ENCODE data around the gene ARHGEF33.

- TF ChIP-seq BCL11A (IDR thresholded peaks at IDR 0.05; ENCODE audit: low read depth in 2 of 2, low read length in 2 of 2) (no peak), CTCF (IDR thresholded peaks at IDR 0.05; ENCODE audit: control extremely low read depth in 1 of 3, insufficient read depth in 1 of 3, low read depth in 1 of 3, low read length in 3 of 3) (no peak), ZNF274 (IDR thresholded peaks at IDR 0.05; ENCODE audit: borderline replicate concordance, extremely low read depth, low read length) (no peak), POLR2AphosphoS5 (IDR thresholded peaks at IDR 0.05; ENCODE audit: low read depth, low read length) (no peak), TBP (IDR thresholded peaks at IDR 0.05; ENCODE audit: low read depth, low read length) (no peak), EZH2 (IDR thresholded peaks at IDR 0.05; ENCODE audit: low read depth, low read length, severe bottlenecking) (no peak), SAP30 (IDR thresholded peaks at IDR 0.05; ENCODE audit: insufficient read depth, insufficient replicate concordance, low read length) (no peak), SIX5 (IDR thresholded peaks at IDR 0.05; ENCODE audit: low read depth, low read length) (no peak), SP1 (IDR thresholded peaks at IDR 0.05; ENCODE audit: low read depth, low read length) (no peak), TEAD4 (IDR thresholded peaks at IDR 0.05; ENCODE audit: low read depth, low read length) (no peak), USF2 (IDR thresholded peaks at IDR 0.05; ENCODE audit: low read length) (no peak), MAX (IDR thresholded peaks at IDR 0.05) (no peak)
These were observed 102.2 kb downstream of the ARHGEF33 start for GRCh38 chr2:38991899-38992298.
